LNCaP clone FGC (cell line): ENCODE measurements around the gene RASEF.

Experiments used
- DNase-seq: peaks from one replicate; pipeline ENCODE4 v3.0.0-alpha.2; 2011; ENCODE audit warnings: low read depth
- H3K4me3 ChIP-seq: 2 replicates; pipeline ENCODE4 v1.5.1; 2011; ENCODE audit warnings: mild to moderate bottlenecking, low read depth, low read length, control low read depth
- CTCF ChIP-seq: IDR thresholded peaks from 2 replicates; pipeline ENCODE4 v1.5.1; 2012; ENCODE audit warnings: mild to moderate bottlenecking; ENCODE audit not compliant: control insufficient read depth, insufficient read depth; ENCODE audit errors: extremely low read depth

Gene RASEF

GRCh38 chr9:83062651-83063527 is at the start of gene RASEF:
Gene RASEF, minus strand, starts transcription at chr9:83063142. Its CDS starts 275 bp downstream, at chr9:83062867.
- DNase-seq: peak; percentile 56
- TF ChIP-seq CTCF: peak; percentile 57
- H3K4me3 ChIP-seq: peak within 1 kb of the TSS; percentile 60

GRCh38 chr9:83111169-83111568 is 48.2 kb upstream of the RASEF start:
- no peak for DNase-seq
- no peak for TF ChIP-seq CTCF
- no peak overlapping the region for H3K4me3 ChIP-seq

GRCh38 chr9:83109296-83109695 is 46.4 kb upstream of the RASEF start:
- DNase-seq: no peak
- no peak for TF ChIP-seq CTCF
- no peak overlapping the region for H3K4me3 ChIP-seq

- no peak for DNase-seq
Measured at GRCh38 chr9:83108208-83108607, 45.3 kb upstream of the RASEF start.

GRCh38 chr9:83106772-83107171 is 43.8 kb upstream of the RASEF start:
- no peak overlapping the region for H3K4me3 ChIP-seq
- no peak for DNase-seq
- TF ChIP-seq CTCF: no peak

More at GRCh38 chr9:83108208-83108607, 45.3 kb upstream of the RASEF start:
- no peak for TF ChIP-seq CTCF
- H3K4me3 ChIP-seq: no peak overlapping the region

GRCh38 chr9:83106263-83106662 is 43.3 kb upstream of the RASEF start:
- DNase-seq: no peak
- H3K4me3 ChIP-seq: no peak overlapping the region
- TF ChIP-seq CTCF: no peak
